GM04503 (cell line): ENCODE data around the gene SLC22A5.
"Not testable (repeated sequence)": the region's sequence is repeated elsewhere in the genome, so short reads cannot be mapped to it uniquely, and the experiment has no call there.

ENCODE experiments used
- DNase-seq: peaks from one replicate; pipeline ENCODE4 v3.0.0-alpha.2; 2012; ENCODE audit warnings: low read depth

Gene SLC22A5

GRCh38 chr5:132427281-132428146, 58.0 kb downstream of the SLC22A5 start:
- DNase-seq: no peak

- no peak for DNase-seq
Measured at GRCh38 chr5:132428147-132428482, 58.6 kb downstream of the SLC22A5 start.

GRCh38 chr5:132428484-132429462, 59.3 kb downstream of the SLC22A5 start:
- no peak for DNase-seq

GRCh38 chr5:132429463-132430440, 60.2 kb downstream of the SLC22A5 start:
- DNase-seq: no peak

- no peak for DNase-seq
Measured at GRCh38 chr5:132430746-132431145, 61.2 kb downstream of the SLC22A5 start.

GRCh38 chr5:132431632-132432031, 62.1 kb downstream of the SLC22A5 start:
- DNase-seq: no peak

GRCh38 chr5:132433141-132433540, 63.6 kb downstream of the SLC22A5 start:
- DNase-seq: no peak

- no peak for DNase-seq
Measured at GRCh38 chr5:132434416-132435286, 65.1 kb downstream of the SLC22A5 start.

- no peak for DNase-seq
Measured at GRCh38 chr5:132435447-132435846, 65.9 kb downstream of the SLC22A5 start.

GRCh38 chr5:132435886-132436285, 66.4 kb downstream of the SLC22A5 start:
- DNase-seq: no peak

GRCh38 chr5:132436936-132437335, 67.4 kb downstream of the SLC22A5 start:
- no peak for DNase-seq

GRCh38 chr5:132437604-132438266, 68.2 kb downstream of the SLC22A5 start:
- peak; percentile 80 for DNase-seq

GRCh38 chr5:132438267-132438645, 68.7 kb downstream of the SLC22A5 start:
- DNase-seq: not testable (repeated sequence)

GRCh38 chr5:132438917-132439316, 69.4 kb downstream of the SLC22A5 start:
- DNase-seq: no peak

- peak; percentile 91 for DNase-seq
Measured at GRCh38 chr5:132439521-132440089, 70.1 kb downstream of the SLC22A5 start.

GRCh38 chr5:132444061-132444460, 74.6 kb downstream of the SLC22A5 start:
- no peak for DNase-seq
